Cardiac muscle cell (in vitro differentiated cells and primary cell): ENCODE data around the gene CYP2W1. TPM values are rescaled to one million over a fixed set of nuclear protein-coding genes. Genes with fewer than 3 reads are reported as not detected.

Experiments
- DNase-seq, 2 donors: peaks; one replicate each; pipeline versions ENCODE4 v3.0.0 to v3.0.0-alpha.2; 2010 to 2017; ENCODE audit warnings: low read depth in 1 of 2, low spot score in 1 of 2
- H3K27ac ChIP-seq: fragments of 200-600 bp; sonication (generic); 2 replicates; pipeline ENCODE4 v1.5.1; 2016
- H3K27me3 ChIP-seq: fragments of 200-600 bp; sonication (generic); 2 replicates; pipeline ENCODE4 v1.6.0; 2016; ENCODE audit warnings: control low read depth
- H3K36me3 ChIP-seq: fragments of 200-600 bp; sonication (generic); 2 replicates; pipeline ENCODE4 v1.5.1; 2016; ENCODE audit warnings: control low read depth
- H3K4me1 ChIP-seq: fragments of 200-600 bp; sonication (generic); 2 replicates; pipeline ENCODE4 v1.8.1; 2017; ENCODE audit warnings: low read depth, mild to moderate bottlenecking, mixed run types
- H3K4me3 ChIP-seq: fragments of 200-600 bp; sonication (generic); 2 replicates; pipeline ENCODE4 v1.5.1; 2016; ENCODE audit warnings: mild to moderate bottlenecking
- H3K9me3 ChIP-seq: fragments of 200-600 bp; sonication (generic); 2 replicates; pipeline ENCODE4 v1.5.1; 2017; ENCODE audit warnings: low read depth, mild to moderate bottlenecking, control low read depth
- polyA plus RNA-seq: library from polyadenylated mRNA; unstranded; fragments of >200 nt; fragmentation: Nextera tagmentation; extraction: Ambion mirVana; gene quantifications from 2 replicates; pipeline ENCODE4 v1.2.1, GENCODE V29; 2016
- total RNA-seq: library from RNA; depleted of rRNA; stranded (reverse); fragments of >200 nt; gene quantifications from 2 replicates; pipeline ENCODE4 v1.2.3, GENCODE V29; 2016
- TF ChIP-seq, protein P1 (sequence below): IDR thresholded peaks from 2 replicates; pipeline ENCODE4 v1.5.1; 2012; ENCODE audit warnings: low read depth, mild to moderate bottlenecking, low read length

The CYP2W1 gene
- total and polyA plus RNA-seq, 2 experiments from 2014 or later, result 0.10 to 3.4 TPM

DNA sequence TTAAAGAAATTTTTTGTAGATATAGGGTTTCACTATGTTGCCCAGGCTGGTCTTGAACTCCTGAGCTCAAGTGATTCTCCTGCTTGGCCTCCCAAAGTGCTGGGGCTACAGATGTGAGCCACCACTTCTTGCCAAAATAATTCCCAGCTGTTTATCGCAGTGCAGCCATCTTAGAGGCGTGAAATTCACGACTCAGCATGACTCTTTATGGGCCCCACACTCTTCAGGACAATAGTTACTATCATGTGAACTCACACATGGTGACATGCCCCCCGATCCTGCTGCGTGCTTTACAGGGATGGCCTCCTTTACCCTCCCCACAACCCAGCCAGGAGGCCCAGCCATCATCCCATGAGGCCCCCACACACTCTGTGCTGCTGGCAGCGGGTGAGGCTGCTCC is 12.2 kb upstream of the CYP2W1 start:
- Histone ChIP-seq H3K4me3 (no peak overlapping the region), H3K9me3 (no peaks in the 10 kb centered on the region), H3K27me3 (no peaks in the 10 kb centered on the region), H3K4me1 (peaks cover 12% of the 10 kb centered on the region), H3K36me3 (peaks cover 14% of the 10 kb centered on the region), H3K27ac (peak overlapping the region; percentile 7)
- DNase-seq, result no peak
- TF ChIP-seq, protein P1, sequence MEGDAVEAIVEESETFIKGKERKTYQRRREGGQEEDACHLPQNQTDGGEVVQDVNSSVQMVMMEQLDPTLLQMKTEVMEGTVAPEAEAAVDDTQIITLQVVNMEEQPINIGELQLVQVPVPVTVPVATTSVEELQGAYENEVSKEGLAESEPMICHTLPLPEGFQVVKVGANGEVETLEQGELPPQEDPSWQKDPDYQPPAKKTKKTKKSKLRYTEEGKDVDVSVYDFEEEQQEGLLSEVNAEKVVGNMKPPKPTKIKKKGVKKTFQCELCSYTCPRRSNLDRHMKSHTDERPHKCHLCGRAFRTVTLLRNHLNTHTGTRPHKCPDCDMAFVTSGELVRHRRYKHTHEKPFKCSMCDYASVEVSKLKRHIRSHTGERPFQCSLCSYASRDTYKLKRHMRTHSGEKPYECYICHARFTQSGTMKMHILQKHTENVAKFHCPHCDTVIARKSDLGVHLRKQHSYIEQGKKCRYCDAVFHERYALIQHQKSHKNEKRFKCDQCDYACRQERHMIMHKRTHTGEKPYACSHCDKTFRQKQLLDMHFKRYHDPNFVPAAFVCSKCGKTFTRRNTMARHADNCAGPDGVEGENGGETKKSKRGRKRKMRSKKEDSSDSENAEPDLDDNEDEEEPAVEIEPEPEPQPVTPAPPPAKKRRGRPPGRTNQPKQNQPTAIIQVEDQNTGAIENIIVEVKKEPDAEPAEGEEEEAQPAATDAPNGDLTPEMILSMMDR, result no peak

DNA sequence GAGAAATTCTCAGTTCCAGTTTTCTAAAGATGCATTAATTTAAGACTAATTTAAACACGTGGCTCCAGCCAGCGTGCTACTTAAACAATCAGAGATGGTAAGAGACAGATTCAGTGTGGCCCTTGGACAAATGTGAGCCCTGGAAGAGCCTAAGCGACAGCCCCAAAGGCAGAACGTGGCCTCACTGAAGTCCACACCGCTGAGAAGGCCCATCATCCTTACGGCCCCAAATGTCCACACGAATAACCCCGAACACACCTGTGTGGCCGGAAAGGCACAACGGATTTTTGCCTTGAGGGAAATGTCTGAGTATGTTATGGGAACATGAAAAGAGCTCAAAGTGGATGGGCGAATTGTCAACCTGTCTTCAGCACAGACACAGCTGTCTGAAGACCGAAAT is 10.9 kb upstream of the CYP2W1 start:
- H3K36me3 ChIP-seq, result peaks cover 14% of the 10 kb centered on the region
- H3K4me1 ChIP-seq, result peaks cover 10% of the 10 kb centered on the region
- H3K27me3 ChIP-seq, result no peaks in the 10 kb centered on the region
- no peak overlapping the region for H3K4me3 ChIP-seq
- no peak for DNase-seq
- TF ChIP-seq, protein P1, result no peak
- no peaks in the 10 kb centered on the region for H3K9me3 ChIP-seq
- no peak overlapping the region for H3K27ac ChIP-seq

DNA sequence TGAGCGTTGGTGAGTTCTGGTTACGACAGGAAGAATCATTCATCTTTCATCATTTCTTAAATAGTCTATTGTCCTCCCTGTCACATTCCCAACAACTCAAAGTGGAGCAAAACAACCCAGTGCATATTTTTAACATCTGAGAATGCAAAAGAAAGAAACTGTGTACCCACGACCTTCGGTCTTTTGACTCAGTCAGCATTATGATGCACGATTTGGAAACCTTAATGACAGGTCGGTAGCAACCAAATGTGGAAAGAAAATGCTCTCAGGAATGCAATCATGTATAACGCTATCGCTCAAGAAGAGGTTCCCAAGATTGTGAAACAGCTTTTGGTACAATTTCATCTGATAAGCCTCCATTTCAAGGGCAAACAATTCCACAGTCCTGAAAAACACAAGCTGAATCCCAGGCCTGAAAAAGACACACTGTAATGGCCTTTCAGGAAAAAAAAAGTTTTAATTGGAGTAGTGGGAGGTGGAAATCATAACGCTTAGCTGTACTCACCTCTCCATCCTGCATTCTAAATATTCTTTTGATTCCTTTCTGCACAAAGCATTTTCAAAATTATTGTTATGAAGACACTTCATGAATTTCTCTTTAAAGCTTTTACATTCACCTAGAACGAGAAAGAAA is 10.2 kb upstream of the CYP2W1 start:
- H3K27ac ChIP-seq, result no peak overlapping the region
- peak in 1 of 2 donors; percentile 60 for DNase-seq
- no peak overlapping the region for H3K4me3 ChIP-seq
- peaks cover 10% of the 10 kb centered on the region for H3K4me1 ChIP-seq
- H3K27me3 ChIP-seq, result no peaks in the 10 kb centered on the region
- no peaks in the 10 kb centered on the region for H3K9me3 ChIP-seq
- TF ChIP-seq, protein P1, result no peak
- peaks cover 14% of the 10 kb centered on the region for H3K36me3 ChIP-seq

DNA sequence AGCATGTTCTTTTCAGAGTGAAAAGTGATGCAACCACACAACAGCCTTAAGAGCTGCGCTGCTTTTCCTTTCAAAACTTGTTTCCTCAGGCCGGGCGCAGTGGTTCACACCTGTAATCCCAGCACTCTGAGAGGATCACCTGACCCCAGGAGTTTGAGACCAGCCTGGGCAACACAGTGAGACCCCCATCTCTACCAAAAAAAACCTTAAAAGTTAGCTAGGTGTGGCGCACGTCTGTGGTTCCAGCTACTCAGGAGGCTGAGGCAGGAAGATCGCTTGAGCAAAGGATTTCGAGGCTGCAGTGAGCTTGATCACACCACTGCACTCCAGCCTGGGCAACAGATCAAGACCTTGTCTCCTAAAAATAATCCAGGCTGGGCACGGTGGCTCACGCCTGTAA is 9.7 kb upstream of the CYP2W1 start:
- H3K4me1 ChIP-seq, result peaks cover 10% of the 10 kb centered on the region
- TF ChIP-seq, protein P1, result no peak
- DNase-seq, result no peak
- no peak overlapping the region for H3K4me3 ChIP-seq
- peaks cover 11% of the 10 kb centered on the region for H3K36me3 ChIP-seq
- H3K27me3 ChIP-seq, result no peaks in the 10 kb centered on the region
- no peak overlapping the region for H3K27ac ChIP-seq
- no peaks in the 10 kb centered on the region for H3K9me3 ChIP-seq

DNA sequence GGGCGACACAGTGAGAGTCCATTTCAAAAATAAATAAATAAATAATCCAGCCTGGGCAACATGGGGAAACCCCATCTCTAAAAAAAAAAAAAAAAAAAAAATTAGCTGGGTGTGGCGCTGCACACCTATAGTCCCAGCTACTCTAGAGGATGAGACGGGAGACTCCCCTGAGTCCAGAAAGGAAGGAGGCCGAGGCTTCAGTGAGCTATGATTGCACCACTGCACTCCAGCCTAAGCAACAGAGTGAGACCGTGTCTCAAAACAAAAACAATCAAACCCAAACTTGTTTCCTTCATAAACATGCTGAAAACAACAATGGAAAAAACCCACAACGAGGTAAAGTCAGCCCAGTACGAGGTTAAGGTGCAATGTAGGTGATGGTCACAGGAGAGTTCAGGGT is 8.8 kb upstream of the CYP2W1 start:
- DNase-seq, result peak in 1 of 2 donors; percentile 29
- TF ChIP-seq, protein P1, result no peak
- peaks cover 10% of the 10 kb centered on the region for H3K4me1 ChIP-seq
- H3K36me3 ChIP-seq, result peaks cover 8% of the 10 kb centered on the region
- H3K27ac ChIP-seq, result no peak overlapping the region
- H3K27me3 ChIP-seq, result no peaks in the 10 kb centered on the region
- H3K9me3 ChIP-seq, result no peaks in the 10 kb centered on the region
- H3K4me3 ChIP-seq, result peak overlapping the region; percentile 97
